Measurements from ENCODE around the gene CADM1.

GRCh38 chr11:115450519-115450918 is 53.7 kb downstream of the CADM1 start:
- TF ChIP-seq CTCF (IDR thresholded peaks at IDR 0.05) (no peak), POLR2A (IDR thresholded peaks at IDR 0.05) (no peak), EP300 (IDR thresholded peaks at IDR 0.05) (no peak)
